ENCODE measurements around the gene DNER.
"Not testable (repeated sequence)": the region's sequence is repeated elsewhere in the genome, so short reads cannot be mapped to it uniquely, and the experiment has no call there.

The DNER gene

GRCh38 chr2:229725716-229726574 lies 11.6 kb upstream of the DNER start:
- Histone ChIP-seq H3K9me2 (replicated peaks; ENCODE audit: low read depth, low read length) (no peaks in the 10 kb centered on the region), H3K9me3 (ENCODE audit: insufficient read depth, low read depth, low read length) (no peaks in the 10 kb centered on the region), H3K4me1 (ENCODE audit: insufficient read depth, low read length, poor library complexity, severe bottlenecking) (no peaks in the 10 kb centered on the region), H3K9ac (ENCODE audit: low read depth, low read length, poor library complexity, severe bottlenecking) (no peak overlapping the region), H3K36me3 (ENCODE audit: insufficient read depth, low read length) (no peaks in the 10 kb centered on the region), H3K27me3 (ENCODE audit: insufficient read depth, low read length, poor library complexity, severe bottlenecking) (no peaks in the 10 kb centered on the region), H2AFZ (ENCODE audit: low read length) (no peak overlapping the region), H3K4me2 (ENCODE audit: low read depth, low read length, poor library complexity, severe bottlenecking) (no peak overlapping the region), H3F3A (ENCODE audit: low read depth) (no peaks in the 10 kb centered on the region), H4K20me1 (ENCODE audit: insufficient read depth, low read length, poor library complexity, severe bottlenecking) (no peaks in the 10 kb centered on the region), H3K79me2 (ENCODE audit: insufficient read depth, low read length) (no peaks in the 10 kb centered on the region), H3K4me3 (ENCODE audit: low read length, poor library complexity, severe bottlenecking) (no peak overlapping the region)
- TF ChIP-seq CTCF (conservative IDR thresholded peaks at IDR 0.05; ENCODE audit: low read length), result no peak
- TF ChIP-seq EZH2phosphoT487 (IDR thresholded peaks at IDR 0.05; ENCODE audit: borderline replicate concordance), result no peak

GRCh38 chr2:229723192-229723591 lies 8.8 kb upstream of the DNER start:
- not testable (repeated sequence) for H3K9ac ChIP-seq (ENCODE audit: low read depth, low read length, poor library complexity, severe bottlenecking); H2AFZ ChIP-seq (ENCODE audit: low read length); H3K27me3 ChIP-seq (ENCODE audit: insufficient read depth, low read length, poor library complexity, severe bottlenecking); H3K9me3 ChIP-seq (ENCODE audit: insufficient read depth, low read depth, low read length); H3K4me3 ChIP-seq (ENCODE audit: low read length, poor library complexity, severe bottlenecking); H3K79me2 ChIP-seq (ENCODE audit: insufficient read depth, low read length); H3F3A ChIP-seq (ENCODE audit: low read depth); H3K4me1 ChIP-seq (ENCODE audit: insufficient read depth, low read length, poor library complexity, severe bottlenecking); H4K20me1 ChIP-seq (ENCODE audit: insufficient read depth, low read length, poor library complexity, severe bottlenecking); H3K4me2 ChIP-seq (ENCODE audit: low read depth, low read length, poor library complexity, severe bottlenecking); H3K9me2 ChIP-seq (replicated peaks; ENCODE audit: low read depth, low read length); H3K36me3 ChIP-seq (ENCODE audit: insufficient read depth, low read length)

GRCh38 chr2:229719926-229720647 lies 5.7 kb upstream of the DNER start:
- no peak overlapping the region for H2AFZ ChIP-seq (ENCODE audit: low read length)
- no peaks in the 10 kb centered on the region for H3F3A ChIP-seq (ENCODE audit: low read depth)
- H3K4me3 ChIP-seq (ENCODE audit: low read length, poor library complexity, severe bottlenecking), result no peak overlapping the region
- H3K4me1 ChIP-seq (ENCODE audit: insufficient read depth, low read length, poor library complexity, severe bottlenecking), result no peaks in the 10 kb centered on the region
- H3K4me2 ChIP-seq (ENCODE audit: low read depth, low read length, poor library complexity, severe bottlenecking), result no peak overlapping the region
- H4K20me1 ChIP-seq (ENCODE audit: insufficient read depth, low read length, poor library complexity, severe bottlenecking), result no peaks in the 10 kb centered on the region
- H3K79me2 ChIP-seq (ENCODE audit: insufficient read depth, low read length), result no peaks in the 10 kb centered on the region
- no peaks in the 10 kb centered on the region for H3K36me3 ChIP-seq (ENCODE audit: insufficient read depth, low read length)
- no peak overlapping the region for H3K9ac ChIP-seq (ENCODE audit: low read depth, low read length, poor library complexity, severe bottlenecking)
- H3K9me3 ChIP-seq (ENCODE audit: insufficient read depth, low read depth, low read length), result no peaks in the 10 kb centered on the region
- no peaks in the 10 kb centered on the region for H3K27me3 ChIP-seq (ENCODE audit: insufficient read depth, low read length, poor library complexity, severe bottlenecking)
- TF ChIP-seq EZH2phosphoT487 (IDR thresholded peaks at IDR 0.05; ENCODE audit: borderline replicate concordance) (no peak), CTCF (conservative IDR thresholded peaks at IDR 0.05; ENCODE audit: low read length) (no peak)
- no peaks in the 10 kb centered on the region for H3K9me2 ChIP-seq (replicated peaks; ENCODE audit: low read depth, low read length)

Measured in Loucy (cell line).